Measurements from ENCODE around the gene ZNF662. TPM values are rescaled to one million over a fixed set of nuclear protein-coding genes. Genes with fewer than 3 reads are reported as not detected.

Gene ZNF662
- total RNA-seq: 0.59 and 2.3 TPM in 2 replicates

DNA sequence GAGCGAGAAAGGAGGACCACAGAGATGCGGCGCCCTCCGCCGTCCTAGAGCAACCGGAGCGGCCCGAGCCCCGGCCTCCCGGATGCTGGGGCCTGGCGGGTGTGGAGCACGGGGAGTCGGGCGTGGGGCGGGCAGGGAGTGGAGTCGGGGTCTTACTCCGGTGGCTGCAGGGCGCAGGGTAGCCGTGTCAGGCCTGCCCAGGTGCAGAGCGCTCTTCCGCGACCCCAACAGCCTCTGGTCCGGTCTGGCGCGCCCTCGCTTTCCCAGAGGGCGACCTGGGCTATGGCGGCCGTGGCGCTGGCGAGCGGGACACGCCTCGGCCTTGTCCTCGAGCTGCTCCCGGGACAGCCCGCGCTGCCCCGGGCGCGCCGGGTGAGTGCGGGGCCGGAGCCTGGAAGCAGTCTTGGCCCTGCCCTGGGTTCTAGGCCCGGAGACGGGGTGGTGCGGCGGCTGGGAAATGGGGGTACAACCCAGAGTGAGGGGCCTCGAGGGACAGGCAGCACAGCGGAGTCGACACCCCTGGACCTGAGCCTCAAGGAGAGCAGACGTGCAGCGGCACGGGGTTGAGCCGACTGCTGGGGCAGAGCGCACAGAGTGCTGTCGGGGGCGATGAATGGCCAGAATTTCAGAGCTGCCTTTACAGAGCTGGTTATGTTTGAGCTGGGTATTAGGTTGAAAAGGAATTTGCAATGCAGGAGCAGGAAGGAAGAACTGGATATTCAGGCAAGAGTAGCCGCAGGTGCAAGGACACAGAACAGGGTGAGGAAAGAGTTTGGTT, at the start of gene ZNF662:
ZNF662 (plus strand) TSS at position 73 of the 778 bp plus-strand sequence. CDS start 1,973 bp downstream, outside the sequence.

DNA sequence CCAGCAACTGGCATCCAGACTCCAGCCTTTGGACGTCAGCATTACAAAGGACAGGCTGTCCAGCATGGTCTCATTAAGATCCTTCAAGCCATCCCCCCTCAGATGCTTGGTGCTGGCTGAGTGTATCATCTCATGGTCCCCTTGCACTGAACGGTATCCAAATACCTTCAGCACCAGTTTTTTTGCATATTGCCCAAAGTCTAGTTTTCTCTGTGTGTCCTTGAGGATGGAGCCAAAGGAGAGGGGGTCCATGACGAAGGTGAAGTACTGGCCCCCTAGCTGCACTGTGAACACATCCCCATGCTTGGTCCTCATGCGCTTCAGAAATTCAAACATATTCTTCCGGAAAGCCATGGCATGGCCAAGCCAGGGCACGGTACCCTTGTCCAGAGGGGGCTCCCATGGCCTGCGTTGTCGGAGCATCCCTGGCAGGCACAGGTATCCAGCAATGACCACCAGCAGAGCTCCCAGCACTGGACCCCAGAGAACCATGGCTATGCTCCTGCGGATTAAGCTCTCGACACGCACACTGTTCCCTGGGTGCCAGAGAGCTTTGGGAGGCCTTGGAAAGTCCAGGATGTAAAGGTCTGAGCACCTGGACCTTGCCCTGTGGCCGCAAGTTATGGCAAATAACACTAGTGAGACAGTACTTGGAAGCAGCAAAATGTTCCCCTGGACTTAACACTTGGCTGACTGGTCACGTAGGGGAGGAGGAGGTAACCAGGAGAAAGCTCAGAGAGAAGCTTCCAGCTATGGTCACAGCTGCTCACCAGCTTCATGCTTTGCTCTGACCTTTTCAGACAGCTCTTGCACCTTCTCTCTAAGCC, 30.4 kb upstream of the ZNF662 start, which contains the start of gene CYP8B1:
CYP8B1 (minus strand) TSS at position 555 of the 827 bp plus-strand sequence; CDS start at position 492, 63 bp downstream.

Other genes with a start within 250 kb of the ZNF662 start
- not detected in 2 replicates for gene KLHL40, start 220.6 kb upstream of the ZNF662 start, total RNA-seq
- not detected in 2 replicates for gene HHATL, start 203.3 kb upstream of the ZNF662 start, total RNA-seq
- gene CCDC13, start 132.9 kb upstream of the ZNF662 start, total RNA-seq: 0.26 and 0.36 TPM in 2 replicates
- gene HIGD1A, start 101.7 kb upstream of the ZNF662 start, total RNA-seq: 88.6 and 93.4 TPM in 2 replicates
- 0.20 and 0.40 TPM in 2 replicates for gene ACKR2, start 96.7 kb upstream of the ZNF662 start, total RNA-seq
- not detected in 2 replicates for gene CYP8B1, start 30.3 kb upstream of the ZNF662 start, total RNA-seq
- gene GASK1A, start 73.2 kb downstream of the ZNF662 start, total RNA-seq: 0.69 and 2.4 TPM in 2 replicates
- gene POMGNT2, start 199.9 kb downstream of the ZNF662 start, total RNA-seq: 18.2 and 22.3 TPM in 2 replicates